CD4-positive, alpha-beta T cell treated with Interleukin-1 beta for 1 hour (primary cell): ENCODE data around the gene NOS1AP.
"Not testable (repeated sequence)": the region's sequence is repeated elsewhere in the genome, so short reads cannot be mapped to it uniquely, and the experiment has no call there.

ENCODE experiments used
- DNase-seq, 2 donors: peaks; one replicate each; pipeline ENCODE4 v3.0.0-alpha.2; 2020 to 2022

Gene NOS1AP

GRCh38 chr1:162390396-162391185 is 321.1 kb downstream of the NOS1AP start:
- DNase-seq = no peak

GRCh38 chr1:162391790-162392563 is 322.5 kb downstream of the NOS1AP start:
- DNase-seq = peak; percentile 6 to 7

GRCh38 chr1:162396201-162396906 is 326.9 kb downstream of the NOS1AP start:
- no peak for DNase-seq

- DNase-seq = no peak
Measured at GRCh38 chr1:162397039-162397448, 327.6 kb downstream of the NOS1AP start.

GRCh38 chr1:162397943-162398560 is 328.6 kb downstream of the NOS1AP start:
- no peak for DNase-seq

GRCh38 chr1:162398999-162399580 is 329.6 kb downstream of the NOS1AP start:
- no peak for DNase-seq

GRCh38 chr1:162400790-162401355 is 331.4 kb downstream of the NOS1AP start:
- no peak for DNase-seq

GRCh38 chr1:162404550-162405160 is 335.2 kb downstream of the NOS1AP start:
- no peak for DNase-seq

- DNase-seq = no peak
Measured at GRCh38 chr1:162405800-162406199, 336.3 kb downstream of the NOS1AP start.

GRCh38 chr1:162406811-162407210 is 337.3 kb downstream of the NOS1AP start:
- DNase-seq = no peak

- DNase-seq = no peak
Measured at GRCh38 chr1:162407539-162407938, 338.0 kb downstream of the NOS1AP start.

- DNase-seq = peak in 1 of 2 donors; percentile 12
Measured at GRCh38 chr1:162412002-162412401, 342.5 kb downstream of the NOS1AP start, which contains the start of gene SH2D1B. Gene SH2D1B (minus strand): TSS chr1:162412136. CDS start chr1:162412016, 120 bp downstream.

GRCh38 chr1:162416215-162416614 is 346.7 kb downstream of the NOS1AP start:
- no peak for DNase-seq

- no peak for DNase-seq
Measured at GRCh38 chr1:162416909-162417308, 347.4 kb downstream of the NOS1AP start.

- DNase-seq = no peak
Measured at GRCh38 chr1:162417650-162418049, 348.2 kb downstream of the NOS1AP start.

- not testable (repeated sequence) for DNase-seq
Measured at GRCh38 chr1:162418584-162418983, 349.1 kb downstream of the NOS1AP start.

- DNase-seq = not testable (repeated sequence)
Measured at GRCh38 chr1:162419450-162419931, 350.0 kb downstream of the NOS1AP start.
